ENCODE results near the gene ZNF415.

GRCh38 chr19:53140351-53140750 is 7.6 kb upstream of the ZNF415 start:
- TF ChIP-seq, protein P1, sequence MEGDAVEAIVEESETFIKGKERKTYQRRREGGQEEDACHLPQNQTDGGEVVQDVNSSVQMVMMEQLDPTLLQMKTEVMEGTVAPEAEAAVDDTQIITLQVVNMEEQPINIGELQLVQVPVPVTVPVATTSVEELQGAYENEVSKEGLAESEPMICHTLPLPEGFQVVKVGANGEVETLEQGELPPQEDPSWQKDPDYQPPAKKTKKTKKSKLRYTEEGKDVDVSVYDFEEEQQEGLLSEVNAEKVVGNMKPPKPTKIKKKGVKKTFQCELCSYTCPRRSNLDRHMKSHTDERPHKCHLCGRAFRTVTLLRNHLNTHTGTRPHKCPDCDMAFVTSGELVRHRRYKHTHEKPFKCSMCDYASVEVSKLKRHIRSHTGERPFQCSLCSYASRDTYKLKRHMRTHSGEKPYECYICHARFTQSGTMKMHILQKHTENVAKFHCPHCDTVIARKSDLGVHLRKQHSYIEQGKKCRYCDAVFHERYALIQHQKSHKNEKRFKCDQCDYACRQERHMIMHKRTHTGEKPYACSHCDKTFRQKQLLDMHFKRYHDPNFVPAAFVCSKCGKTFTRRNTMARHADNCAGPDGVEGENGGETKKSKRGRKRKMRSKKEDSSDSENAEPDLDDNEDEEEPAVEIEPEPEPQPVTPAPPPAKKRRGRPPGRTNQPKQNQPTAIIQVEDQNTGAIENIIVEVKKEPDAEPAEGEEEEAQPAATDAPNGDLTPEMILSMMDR (IDR thresholded peaks at IDR 0.05): no peak
- no peak for TF ChIP-seq ZFX (IDR thresholded peaks at IDR 0.05; ENCODE audit: borderline replicate concordance)
